ENCODE results near the gene SERINC1.

DNA sequence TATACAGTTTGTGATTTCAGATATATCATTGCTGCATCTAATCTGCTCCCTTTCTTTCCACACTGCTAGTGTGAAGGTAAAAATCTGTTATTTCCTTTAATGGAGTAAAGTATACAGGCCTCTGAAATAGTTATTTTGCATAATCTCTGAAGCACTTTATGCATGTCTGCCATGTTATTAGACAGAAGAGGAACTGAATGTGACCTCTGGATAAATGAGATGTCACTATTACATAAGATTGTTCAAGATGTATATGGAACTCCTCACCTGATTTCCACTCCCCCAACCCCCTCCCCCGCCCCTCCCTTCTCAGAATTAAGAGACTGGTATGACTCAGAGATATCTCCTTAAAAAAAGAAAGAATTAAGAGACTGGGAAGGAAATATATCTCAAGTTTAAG is 26.3 kb downstream of the SERINC1 start:
- TF ChIP-seq, protein P1, sequence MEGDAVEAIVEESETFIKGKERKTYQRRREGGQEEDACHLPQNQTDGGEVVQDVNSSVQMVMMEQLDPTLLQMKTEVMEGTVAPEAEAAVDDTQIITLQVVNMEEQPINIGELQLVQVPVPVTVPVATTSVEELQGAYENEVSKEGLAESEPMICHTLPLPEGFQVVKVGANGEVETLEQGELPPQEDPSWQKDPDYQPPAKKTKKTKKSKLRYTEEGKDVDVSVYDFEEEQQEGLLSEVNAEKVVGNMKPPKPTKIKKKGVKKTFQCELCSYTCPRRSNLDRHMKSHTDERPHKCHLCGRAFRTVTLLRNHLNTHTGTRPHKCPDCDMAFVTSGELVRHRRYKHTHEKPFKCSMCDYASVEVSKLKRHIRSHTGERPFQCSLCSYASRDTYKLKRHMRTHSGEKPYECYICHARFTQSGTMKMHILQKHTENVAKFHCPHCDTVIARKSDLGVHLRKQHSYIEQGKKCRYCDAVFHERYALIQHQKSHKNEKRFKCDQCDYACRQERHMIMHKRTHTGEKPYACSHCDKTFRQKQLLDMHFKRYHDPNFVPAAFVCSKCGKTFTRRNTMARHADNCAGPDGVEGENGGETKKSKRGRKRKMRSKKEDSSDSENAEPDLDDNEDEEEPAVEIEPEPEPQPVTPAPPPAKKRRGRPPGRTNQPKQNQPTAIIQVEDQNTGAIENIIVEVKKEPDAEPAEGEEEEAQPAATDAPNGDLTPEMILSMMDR (IDR thresholded peaks at IDR 0.05) = no peak
- no peak for TF ChIP-seq POLR2A (IDR thresholded peaks at IDR 0.05)

All from adrenal gland (tissue), 5 donors.